Keratinocyte (primary cell): ENCODE measurements around the gene MAPK9. TPM values are rescaled to one million over a fixed set of nuclear protein-coding genes. Genes with fewer than 3 reads are reported as not detected.

Experiments used
- DNase-seq: peaks from one replicate; pipeline ENCODE4 v3.0.0-alpha.2; 2011; ENCODE audit warnings: low read depth, missing footprints, low spot score
- FAIRE-seq: peaks from 2 replicates; lab custom pipeline; 2011; peaks lifted over from hg19 to GRCh38; lab: Jason Lieb, UNC
- H2AFZ ChIP-seq: 2 replicates; pipeline ENCODE4 v1.6.0; 2012; ENCODE audit warnings: low read length, control low read depth, inconsistent platforms; ENCODE audit not compliant: control insufficient read depth
- H3K27ac ChIP-seq: 2 replicates; pipeline ENCODE4 v1.5.1; 2011; ENCODE audit warnings: low read length; ENCODE audit not compliant: control insufficient read depth, insufficient read depth
- H3K27me3 ChIP-seq: 3 replicates; pipeline ENCODE4 v1.6.0; 2011; ENCODE audit warnings: low read length; ENCODE audit not compliant: control insufficient read depth, insufficient read depth; ENCODE audit errors: extremely low read depth
- H3K36me3 ChIP-seq, 2 experiments: 2 replicates in 1 of 2; 3 replicates in 1 of 2; pipeline ENCODE4 v1.5.1; 2011; ENCODE audit warnings: low read length in 2 of 2, mild to moderate bottlenecking in 1 of 2; ENCODE audit not compliant: control insufficient read depth in 2 of 2, insufficient read depth in 2 of 2; ENCODE audit errors: extremely low read depth in 1 of 2
- H3K4me1 ChIP-seq: 3 replicates; pipeline ENCODE4 v1.5.1; 2011; ENCODE audit warnings: low read length; ENCODE audit not compliant: control insufficient read depth, insufficient read depth; ENCODE audit errors: extremely low read depth
- H3K4me2 ChIP-seq: 3 replicates; pipeline ENCODE4 v1.6.0; 2011; ENCODE audit warnings: low read depth, low read length; ENCODE audit not compliant: control insufficient read depth, insufficient read depth; ENCODE audit errors: extremely low read depth
- H3K4me3 ChIP-seq, 3 experiments: fragments of 200-600 bp in 1 of 3; sonication (generic) in 1 of 3; 2 replicates in 2 of 3; 3 replicates in 1 of 3; pipeline ENCODE4 v1.5.1; 2011 to 2016; ENCODE audit warnings: low read length in 3 of 3, mild to moderate bottlenecking in 3 of 3, control low read depth in 2 of 3, inconsistent platforms in 1 of 3, low read depth in 1 of 3, mixed read lengths in 1 of 3, mixed run types in 1 of 3, moderate library complexity in 1 of 3; ENCODE audit not compliant: control insufficient read depth in 2 of 3, insufficient read depth in 2 of 3; ENCODE audit errors: extremely low read depth in 1 of 3
- H3K79me2 ChIP-seq: 2 replicates; pipeline ENCODE4 v1.6.0; 2012; ENCODE audit warnings: low read length; ENCODE audit not compliant: control insufficient read depth, insufficient read depth
- H3K9ac ChIP-seq: 3 replicates; pipeline ENCODE4 v1.6.0; 2011; ENCODE audit warnings: low read length; ENCODE audit not compliant: control insufficient read depth, insufficient read depth; ENCODE audit errors: extremely low read depth
- H3K9me1 ChIP-seq: 3 replicates; pipeline ENCODE4 v1.6.0; 2011; ENCODE audit warnings: low read length; ENCODE audit not compliant: control insufficient read depth, insufficient read depth; ENCODE audit errors: extremely low read depth
- H3K9me3 ChIP-seq: 2 replicates; pipeline ENCODE4 v1.5.1; 2012; ENCODE audit warnings: low read depth, low read length; ENCODE audit not compliant: control insufficient read depth
- H4K20me1 ChIP-seq: 3 replicates; pipeline ENCODE4 v1.6.0; 2011; ENCODE audit warnings: low read length; ENCODE audit not compliant: control insufficient read depth, insufficient read depth; ENCODE audit errors: extremely low read depth
- CTCF ChIP-seq, 3 experiments: IDR thresholded peaks in 1 of 3; conservative IDR thresholded peaks in 1 of 3; optimal IDR thresholded peaks in 1 of 3; 2 replicates in 2 of 3; 3 replicates in 1 of 3; pipeline versions ENCODE3 to v1.5.1; 2011; ENCODE audit warnings: low read length in 3 of 3, mild to moderate bottlenecking in 3 of 3, moderate library complexity in 2 of 3, control low read depth in 1 of 3, inconsistent platforms in 1 of 3; ENCODE audit not compliant: insufficient read depth in 2 of 3; ENCODE audit errors: extremely low read depth in 1 of 3
- EZH2 ChIP-seq: IDR thresholded peaks from one replicate; pipeline ENCODE4 v1.6.1; 2012; ENCODE audit warnings: inconsistent platforms, mild to moderate bottlenecking, low read length, moderate library complexity
- dilution Hi-C: fragments of 300-500 bp; cut with MboI; formaldehyde crosslinking; loops from one replicate; pipeline ENCODE4 v1.7.0; 2020; ENCODE audit warnings: low sequenced_read_pairs; ENCODE audit not compliant: extremely low pct_ligation_motif_present
- polyA plus RNA-seq, 5 experiments: library from polyadenylated mRNA; depleted of rRNA in 3 of 5; stranded (reverse) in 3 of 5; stranded (forward) in 1 of 5; unstranded in 1 of 5; fragments of >200 nt; gene quantifications; 1 replicate in 1 of 5; 2 replicates in 3 of 5; 3 replicates in 1 of 5; pipeline versions ENCODE4 v1.2.1 to v1.2.3, GENCODE V29; 2011 to 2012; ENCODE audit warnings: missing spikeins in 2 of 5, low read depth in 1 of 5, low replicate concordance in 1 of 5

Gene MAPK9
- polyA plus RNA-seq, 1 donor (not counting 4 experiments of a cell fraction or from before 2014, with no cell fraction given): 49.4 TPM

GRCh38 chr5:180328296-180329137 lies 36.6 kb upstream of the MAPK9 start:
- no peak overlapping the region for H3K9ac ChIP-seq
- FAIRE-seq (peak; percentile 55), DNase-seq (peak; percentile 35)
- no peaks in the 10 kb centered on the region for H3K27me3 ChIP-seq
- no peaks in the 10 kb centered on the region for H3K9me1 ChIP-seq
- H3K79me2 ChIP-seq: no peaks in the 10 kb centered on the region
- H2AFZ ChIP-seq: no peak overlapping the region
- H3K4me1 ChIP-seq: no peaks in the 10 kb centered on the region
- H4K20me1 ChIP-seq: no peaks in the 10 kb centered on the region
- H3K9me3 ChIP-seq: no peaks in the 10 kb centered on the region
- no peak overlapping the region for H3K27ac ChIP-seq
- H3K36me3 ChIP-seq: no peaks in the 10 kb centered on the region
- no peak overlapping the region for H3K4me2 ChIP-seq
- dilution Hi-C loops: no loop called here
- no peak overlapping the region for H3K4me3 ChIP-seq
- peak; percentile 81 to 89 (median 84) for TF ChIP-seq CTCF (optimal IDR thresholded peaks at IDR 0.05 in 1 of 3, IDR thresholded peaks at IDR 0.05 in 1 of 3, conservative IDR thresholded peaks at IDR 0.05 in 1 of 3; ENCODE audit: extremely low read depth in 1 of 3, insufficient read depth in 2 of 3, low read length in 3 of 3)
- no peak for TF ChIP-seq EZH2

DNA sequence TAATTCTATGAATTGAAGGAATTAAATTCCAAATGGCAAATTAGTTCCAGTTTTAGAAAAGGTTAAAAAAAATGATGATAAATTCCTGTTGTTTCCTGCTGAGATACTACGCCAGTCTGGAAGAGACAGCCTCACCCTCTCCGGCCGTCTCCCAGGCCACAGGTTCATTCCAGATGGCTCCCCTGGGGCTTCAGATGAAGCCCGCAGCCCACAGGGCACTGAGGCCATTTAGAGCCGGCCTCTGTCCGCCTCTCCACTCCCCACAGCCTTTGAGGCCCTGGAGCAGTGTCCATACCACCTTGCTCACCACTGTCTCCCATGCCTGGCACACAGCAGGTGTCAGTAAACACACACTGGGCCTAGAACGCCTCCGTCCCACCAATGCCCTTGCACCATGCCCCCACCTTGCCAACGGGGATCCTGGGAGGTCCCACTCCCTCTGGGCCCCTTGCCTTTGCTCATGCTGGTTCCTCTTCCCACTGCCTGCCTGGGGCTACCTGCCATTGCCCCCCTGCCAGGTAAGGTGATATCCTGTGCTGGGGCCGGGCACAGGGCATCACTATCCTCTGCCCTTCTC lies 35.2 kb upstream of the MAPK9 start:
- no peaks in the 10 kb centered on the region for H3K79me2 ChIP-seq
- H3K4me3 ChIP-seq: no peak overlapping the region
- H3K9ac ChIP-seq: no peak overlapping the region
- no peak overlapping the region for H3K27ac ChIP-seq
- H3K9me1 ChIP-seq: no peaks in the 10 kb centered on the region
- H3K27me3 ChIP-seq: no peaks in the 10 kb centered on the region
- TF ChIP-seq EZH2 (no peak), CTCF (optimal IDR thresholded peaks at IDR 0.05 in 1 of 3, IDR thresholded peaks at IDR 0.05 in 1 of 3, conservative IDR thresholded peaks at IDR 0.05 in 1 of 3; ENCODE audit: extremely low read depth in 1 of 3, insufficient read depth in 2 of 3, low read length in 3 of 3) (no peak)
- no peak for DNase-seq
- dilution Hi-C loops: no loop called here
- no peak for FAIRE-seq
- H3K4me1 ChIP-seq: no peaks in the 10 kb centered on the region
- no peaks in the 10 kb centered on the region for H3K36me3 ChIP-seq
- H2AFZ ChIP-seq: no peak overlapping the region
- H3K4me2 ChIP-seq: no peak overlapping the region
- H4K20me1 ChIP-seq: no peaks in the 10 kb centered on the region
- no peaks in the 10 kb centered on the region for H3K9me3 ChIP-seq
